Bronchial epithelial cell (primary cell): ENCODE results near the gene SLC50A1. TPM values are rescaled to one million over a fixed set of nuclear protein-coding genes. Genes with fewer than 3 reads are reported as not detected.

ENCODE experiments used
- DNase-seq: peaks from one replicate; pipeline ENCODE4 v3.0.0-alpha.2; 2010; ENCODE audit warnings: low read depth
- FAIRE-seq: peaks from 2 replicates; lab custom pipeline; 2011; peaks lifted over from hg19 to GRCh38; lab: Jason Lieb, UNC
- H3K27me3 ChIP-seq: 2 replicates; pipeline ENCODE4 v1.5.1; 2011; ENCODE audit warnings: low read length; ENCODE audit not compliant: control insufficient read depth, insufficient read depth
- H3K36me3 ChIP-seq: 2 replicates; pipeline ENCODE4 v1.5.1; 2011; ENCODE audit warnings: low read length; ENCODE audit not compliant: control insufficient read depth, insufficient read depth
- H3K4me3 ChIP-seq: 2 replicates; pipeline ENCODE4 v1.5.1; 2011; ENCODE audit warnings: mild to moderate bottlenecking, low read depth, low read length, control low read depth
- total RNA-seq: library from RNA; depleted of rRNA; stranded (reverse); fragments of >200 nt; gene quantifications from 2 replicates; pipeline ENCODE4 v1.2.1, GENCODE V29; 2014
- TF ChIP-seq, protein P1 (sequence below): IDR thresholded peaks from 2 replicates; pipeline ENCODE4 v1.5.1; 2011; ENCODE audit warnings: mild to moderate bottlenecking, moderate library complexity, low read length, control low read depth, inconsistent platforms; ENCODE audit not compliant: insufficient read depth, severe bottlenecking

SLC50A1 gene
- total RNA-seq, 1 donor from 2014 or later, result 149 TPM

DNA sequence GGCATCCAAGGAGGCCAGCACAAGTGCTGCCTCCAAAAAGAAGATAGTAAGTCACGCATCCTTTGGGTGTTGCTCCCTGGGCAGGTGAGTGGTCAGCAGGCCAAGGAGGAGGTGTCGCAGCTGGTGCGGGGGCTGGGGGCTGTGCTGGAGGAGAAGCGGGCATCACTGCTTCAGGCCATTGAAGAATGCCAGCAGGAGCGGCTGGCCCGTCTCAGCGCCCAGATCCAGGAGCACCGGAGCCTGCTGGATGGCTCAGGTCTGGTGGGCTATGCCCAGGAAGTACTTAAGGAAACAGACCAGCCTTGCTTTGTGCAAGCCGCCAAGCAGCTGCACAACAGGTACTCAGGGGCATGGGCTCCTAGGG lies 42.2 kb downstream of the SLC50A1 start:
- no peak for DNase-seq
- Histone ChIP-seq H3K27me3 (no peaks in the 10 kb centered on the region), H3K36me3 (no peaks in the 10 kb centered on the region), H3K4me3 (no peak overlapping the region)
- TF ChIP-seq, protein P1, sequence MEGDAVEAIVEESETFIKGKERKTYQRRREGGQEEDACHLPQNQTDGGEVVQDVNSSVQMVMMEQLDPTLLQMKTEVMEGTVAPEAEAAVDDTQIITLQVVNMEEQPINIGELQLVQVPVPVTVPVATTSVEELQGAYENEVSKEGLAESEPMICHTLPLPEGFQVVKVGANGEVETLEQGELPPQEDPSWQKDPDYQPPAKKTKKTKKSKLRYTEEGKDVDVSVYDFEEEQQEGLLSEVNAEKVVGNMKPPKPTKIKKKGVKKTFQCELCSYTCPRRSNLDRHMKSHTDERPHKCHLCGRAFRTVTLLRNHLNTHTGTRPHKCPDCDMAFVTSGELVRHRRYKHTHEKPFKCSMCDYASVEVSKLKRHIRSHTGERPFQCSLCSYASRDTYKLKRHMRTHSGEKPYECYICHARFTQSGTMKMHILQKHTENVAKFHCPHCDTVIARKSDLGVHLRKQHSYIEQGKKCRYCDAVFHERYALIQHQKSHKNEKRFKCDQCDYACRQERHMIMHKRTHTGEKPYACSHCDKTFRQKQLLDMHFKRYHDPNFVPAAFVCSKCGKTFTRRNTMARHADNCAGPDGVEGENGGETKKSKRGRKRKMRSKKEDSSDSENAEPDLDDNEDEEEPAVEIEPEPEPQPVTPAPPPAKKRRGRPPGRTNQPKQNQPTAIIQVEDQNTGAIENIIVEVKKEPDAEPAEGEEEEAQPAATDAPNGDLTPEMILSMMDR, result no peak
- FAIRE-seq, result no peak

DNA sequence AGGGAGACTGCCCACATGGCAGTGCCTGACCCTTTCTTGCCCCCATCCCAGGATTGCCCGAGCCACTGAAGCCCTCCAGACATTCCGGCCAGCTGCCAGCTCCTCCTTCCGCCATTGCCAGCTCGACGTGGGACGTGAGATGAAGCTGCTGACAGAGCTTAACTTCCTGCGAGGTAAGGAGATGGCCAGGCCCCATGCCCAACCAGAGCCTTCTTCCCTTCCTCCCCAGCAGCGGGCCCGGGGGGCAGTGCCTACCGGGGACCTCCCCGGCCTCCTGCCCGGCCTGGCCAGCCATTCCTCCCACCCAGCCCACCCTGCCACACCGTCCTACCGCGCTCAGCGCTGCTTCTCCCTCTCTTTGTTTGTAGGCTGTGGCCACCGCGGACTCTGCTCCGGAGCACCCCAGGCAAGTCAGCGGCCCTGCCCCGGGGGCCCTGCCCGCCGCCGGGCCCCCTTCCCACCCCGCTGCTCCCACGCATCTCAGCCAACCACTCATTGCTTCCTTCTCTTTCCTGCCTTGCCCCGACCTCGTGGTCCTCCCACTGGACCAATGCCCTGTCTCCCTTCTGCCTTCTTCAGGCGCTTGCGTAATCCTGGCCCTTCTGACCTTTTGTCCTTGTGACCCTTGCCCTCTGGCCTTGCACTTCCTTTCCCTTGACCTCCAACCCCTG lies 42.9 kb downstream of the SLC50A1 start:
- Histone ChIP-seq H3K27me3 (no peaks in the 10 kb centered on the region), H3K4me3 (no peak overlapping the region), H3K36me3 (no peaks in the 10 kb centered on the region)
- FAIRE-seq, result no peak
- TF ChIP-seq, protein P1, result no peak
- DNase-seq, result no peak

GRCh38 chr1:155179112-155180031 lies 43.7 kb downstream of the SLC50A1 start:
- Histone ChIP-seq H3K27me3 (no peaks in the 10 kb centered on the region), H3K36me3 (no peaks in the 10 kb centered on the region), H3K4me3 (no peak overlapping the region)
- FAIRE-seq (no peak), DNase-seq (no peak)
- TF ChIP-seq, protein P1, result no peak

GRCh38 chr1:155181371-155182051 lies 45.9 kb downstream of the SLC50A1 start:
- FAIRE-seq (no peak), DNase-seq (no peak)
- Histone ChIP-seq H3K27me3 (no peaks in the 10 kb centered on the region), H3K36me3 (no peaks in the 10 kb centered on the region), H3K4me3 (no peak overlapping the region)
- TF ChIP-seq, protein P1, result no peak

DNA sequence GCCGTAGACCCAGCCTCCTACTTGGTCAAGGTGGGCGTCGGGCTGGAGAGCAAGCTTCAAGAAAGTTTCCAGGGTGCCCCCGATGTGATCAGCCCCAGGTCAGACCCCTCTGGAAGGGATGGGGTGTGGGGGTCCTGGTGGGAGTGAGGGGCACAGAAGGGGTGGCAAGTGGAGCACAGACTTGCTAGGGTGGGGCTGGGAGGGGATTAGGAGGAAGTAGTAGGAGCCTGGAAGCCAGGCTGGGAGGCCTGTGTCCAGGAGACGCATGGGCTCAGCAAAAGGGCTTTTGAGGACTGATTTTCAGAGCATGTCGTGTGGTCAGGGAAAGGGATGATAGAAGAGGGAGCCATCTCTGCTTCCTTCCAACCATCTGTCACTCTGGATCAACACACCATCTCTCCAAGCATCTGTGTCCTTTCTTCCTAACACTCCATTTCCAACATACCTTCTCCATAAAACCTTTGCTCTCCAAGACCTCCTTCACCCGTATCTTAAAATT lies 46.4 kb downstream of the SLC50A1 start:
- DNase-seq, result no peak
- Histone ChIP-seq H3K27me3 (no peaks in the 10 kb centered on the region), H3K36me3 (no peaks in the 10 kb centered on the region), H3K4me3 (no peak overlapping the region)
- TF ChIP-seq, protein P1, result no peak
- peak; percentile 40 for FAIRE-seq
